GM21367 (cell line): ENCODE data around the gene AOC2.

Source experiments
- ATAC-seq: cut with Tn5 transposase; IDR thresholded peaks from one replicate; pipeline ENCODE4 v1.9.1; 2021; ENCODE audit not compliant: unreplicated experiment

Gene AOC2, protein sequence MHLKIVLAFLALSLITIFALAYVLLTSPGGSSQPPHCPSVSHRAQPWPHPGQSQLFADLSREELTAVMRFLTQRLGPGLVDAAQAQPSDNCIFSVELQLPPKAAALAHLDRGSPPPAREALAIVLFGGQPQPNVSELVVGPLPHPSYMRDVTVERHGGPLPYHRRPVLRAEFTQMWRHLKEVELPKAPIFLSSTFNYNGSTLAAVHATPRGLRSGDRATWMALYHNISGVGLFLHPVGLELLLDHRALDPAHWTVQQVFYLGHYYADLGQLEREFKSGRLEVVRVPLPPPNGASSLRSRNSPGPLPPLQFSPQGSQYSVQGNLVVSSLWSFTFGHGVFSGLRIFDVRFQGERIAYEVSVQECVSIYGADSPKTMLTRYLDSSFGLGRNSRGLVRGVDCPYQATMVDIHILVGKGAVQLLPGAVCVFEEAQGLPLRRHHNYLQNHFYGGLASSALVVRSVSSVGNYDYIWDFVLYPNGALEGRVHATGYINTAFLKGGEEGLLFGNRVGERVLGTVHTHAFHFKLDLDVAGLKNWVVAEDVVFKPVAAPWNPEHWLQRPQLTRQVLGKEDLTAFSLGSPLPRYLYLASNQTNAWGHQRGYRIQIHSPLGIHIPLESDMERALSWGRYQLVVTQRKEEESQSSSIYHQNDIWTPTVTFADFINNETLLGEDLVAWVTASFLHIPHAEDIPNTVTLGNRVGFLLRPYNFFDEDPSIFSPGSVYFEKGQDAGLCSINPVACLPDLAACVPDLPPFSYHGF

GRCh38 chr17:42844271-42844670, at the start of gene AOC2:
Gene AOC2 (plus strand): TSS chr17:42844580. CDS start chr17:42844627, 47 bp downstream.
- ATAC-seq: no peak

GRCh38 chr17:42795061-42795460, 49.3 kb upstream of the AOC2 start:
- no peak for ATAC-seq

GRCh38 chr17:42795465-42795864, 48.9 kb upstream of the AOC2 start:
- no peak for ATAC-seq

DNA sequence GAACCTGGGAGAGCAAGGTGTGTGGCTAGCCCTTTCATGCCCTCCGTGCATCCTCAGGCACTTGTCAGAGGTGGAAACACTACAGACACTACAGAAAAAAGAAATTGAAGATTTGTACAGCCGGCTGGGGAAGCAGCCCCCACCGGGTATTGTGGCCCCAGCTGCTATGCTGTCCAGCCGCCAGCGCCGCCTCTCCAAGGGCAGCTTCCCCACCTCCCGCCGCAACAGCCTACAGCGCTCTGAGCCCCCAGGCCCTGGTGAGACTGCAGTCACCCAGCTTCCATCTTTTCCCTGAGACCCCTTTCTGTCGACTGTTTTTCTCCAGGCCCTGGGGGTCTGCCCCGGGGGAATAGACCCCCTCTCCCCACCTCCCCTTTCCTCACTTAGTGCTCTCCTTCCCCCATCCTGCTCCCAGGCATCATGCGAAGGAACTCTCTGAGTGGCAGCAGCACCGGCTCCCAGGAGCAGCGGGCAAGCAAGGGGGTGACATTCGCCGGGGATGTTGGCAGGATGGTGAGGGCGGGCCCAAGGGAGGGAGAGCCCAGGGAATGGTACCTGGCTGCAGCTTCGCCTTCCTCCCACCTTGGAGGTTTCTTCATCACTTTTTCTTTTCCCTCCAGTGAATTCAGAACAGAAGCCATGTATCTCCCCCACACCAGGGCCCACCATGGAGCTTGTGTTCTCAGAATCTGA, 48.2 kb upstream of the AOC2 start:
- ATAC-seq: no peak

DNA sequence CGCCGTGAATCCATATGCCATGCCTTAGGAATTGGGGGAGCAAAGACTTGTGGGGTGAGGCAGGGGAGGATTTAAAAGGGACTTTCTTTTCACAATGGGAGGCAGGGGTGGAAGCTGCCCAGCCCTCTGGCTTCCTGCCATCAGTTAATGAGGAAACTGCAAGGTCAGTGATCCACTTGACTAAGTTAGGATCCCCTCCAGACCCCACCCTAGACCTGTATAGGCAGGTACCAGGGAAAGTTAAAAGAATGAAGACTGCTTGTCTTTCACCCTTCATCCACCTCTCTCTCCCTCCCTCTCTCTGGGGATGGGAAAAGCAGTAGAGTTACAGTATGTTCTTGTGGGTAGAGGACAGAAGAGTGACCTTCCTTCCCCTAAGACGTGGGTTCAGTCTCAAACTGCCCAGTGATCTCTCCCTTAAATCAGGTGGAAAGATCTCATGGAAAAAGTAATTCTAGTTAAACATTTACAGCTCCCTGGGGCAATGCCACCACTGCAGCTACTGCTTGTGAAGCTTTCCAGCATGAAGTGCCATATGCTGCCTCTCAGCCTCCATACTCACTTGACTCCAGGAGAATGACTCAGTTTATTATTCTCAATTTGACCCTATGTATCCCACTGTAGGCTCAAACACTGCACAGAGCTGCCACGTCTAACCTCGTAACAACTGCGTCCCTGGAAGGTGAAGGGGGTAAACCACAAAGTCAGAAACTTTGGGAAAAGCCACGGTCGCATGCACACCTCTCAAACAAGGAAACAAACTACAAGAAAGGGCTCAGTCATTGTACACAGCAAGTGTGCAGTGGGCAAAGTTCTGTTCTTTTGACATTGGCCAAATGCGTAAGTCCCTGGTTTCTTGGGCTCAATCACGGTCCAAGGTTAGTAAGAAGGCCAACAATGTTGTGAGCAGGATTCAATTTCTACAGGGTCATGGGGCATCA, 47.0 kb upstream of the AOC2 start:
- no peak for ATAC-seq

DNA sequence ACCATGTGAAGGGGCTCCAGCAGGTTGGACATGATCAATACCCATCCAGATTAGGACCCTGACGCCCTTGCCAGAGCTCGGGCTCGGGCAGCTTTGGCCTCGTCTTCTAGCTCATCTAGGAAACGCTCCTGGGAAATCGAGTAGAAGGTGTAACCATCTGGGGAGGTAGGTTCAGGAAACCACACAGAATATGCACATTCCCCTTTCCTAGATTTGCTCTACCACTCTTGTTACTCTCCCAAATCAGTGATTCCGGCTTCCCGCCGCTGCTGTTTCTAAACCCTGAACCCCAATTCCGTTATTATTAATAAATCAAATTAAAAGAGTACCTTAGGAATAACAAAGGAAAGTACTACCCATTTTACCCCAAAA, 46.4 kb upstream of the AOC2 start:
- no peak for ATAC-seq

DNA sequence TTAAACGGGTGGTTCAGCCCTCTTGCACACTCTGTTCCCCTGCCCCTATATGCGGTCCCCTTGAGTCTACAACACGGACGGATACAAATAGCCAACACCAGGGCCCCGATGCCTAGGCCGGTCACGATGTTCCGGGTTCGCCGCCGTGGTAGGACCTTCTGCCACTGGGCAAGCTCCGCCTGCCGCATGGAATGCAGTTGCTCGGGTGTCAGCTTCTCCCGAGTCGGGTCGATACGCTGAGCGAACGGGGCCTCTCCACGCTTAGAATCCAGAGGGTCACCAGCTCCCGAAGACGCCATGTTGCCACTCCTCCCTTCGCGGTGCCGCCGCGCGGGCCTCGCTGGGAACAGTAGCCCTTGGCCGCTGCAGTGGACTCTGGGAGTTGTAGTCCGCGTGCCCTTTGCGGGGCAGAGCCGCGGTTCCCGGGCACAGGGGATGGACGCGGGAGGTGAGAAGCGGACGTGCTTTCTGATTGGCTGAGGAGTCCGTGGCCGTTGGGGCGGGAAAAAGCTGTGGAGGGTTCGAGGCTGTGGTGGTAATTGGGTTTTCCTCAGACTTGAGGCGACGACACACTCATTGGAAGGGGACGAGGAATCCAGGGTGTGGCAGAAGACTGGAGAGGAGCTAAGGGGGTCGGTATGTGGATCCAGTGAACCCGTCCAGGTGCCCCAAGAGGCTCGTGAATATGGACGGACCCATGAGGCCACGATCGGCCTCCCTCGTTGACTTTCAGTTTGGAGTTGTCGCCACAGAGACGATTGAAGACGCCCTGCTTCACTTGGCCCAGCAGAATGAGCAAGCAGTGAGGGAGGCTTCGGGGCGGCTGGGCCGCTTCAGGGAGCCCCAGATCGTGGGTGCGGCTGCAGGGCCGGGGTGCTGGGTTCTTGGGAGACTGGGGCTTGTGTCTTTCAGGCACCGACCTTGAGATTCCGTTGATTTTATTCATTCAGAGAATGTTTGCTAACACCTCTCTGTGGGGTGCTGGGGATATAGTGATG, 45.7 kb upstream of the AOC2 start, which contains the start of the genes CNTD1 and COA3:
TSS of gene CNTD1 (plus strand) at position 479 of the 998 bp plus-strand sequence. CDS start at position 686, 207 bp downstream.
TSS of gene COA3 (minus strand) at position 322 of the 998 bp plus-strand sequence. CDS start at position 299, 23 bp downstream.
- ATAC-seq: no peak

GRCh38 chr17:42803074-42803883, 41.1 kb upstream of the AOC2 start:
- no peak for ATAC-seq

DNA sequence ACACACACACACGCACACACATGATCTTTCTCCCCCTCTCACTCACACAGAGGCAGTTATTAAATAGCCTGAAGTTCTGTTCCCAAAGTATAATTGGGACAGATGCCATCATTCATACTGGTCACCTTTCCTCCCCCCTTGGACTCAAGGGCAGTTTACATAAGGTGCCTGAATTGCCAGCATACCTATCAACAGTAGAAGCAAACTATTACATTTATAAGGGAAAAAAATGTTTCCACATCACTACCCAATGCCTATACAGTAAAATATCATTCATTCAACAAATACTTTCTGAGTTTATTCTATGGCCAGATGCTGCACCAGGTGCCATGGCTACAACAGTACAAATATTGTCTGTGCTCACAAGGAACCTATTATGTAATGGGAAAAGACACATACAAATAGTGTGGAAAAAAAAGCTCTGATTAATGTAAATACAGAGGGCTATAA, 39.4 kb upstream of the AOC2 start:
- no peak for ATAC-seq

GRCh38 chr17:42806249-42806648, 38.1 kb upstream of the AOC2 start:
- no peak for ATAC-seq

DNA sequence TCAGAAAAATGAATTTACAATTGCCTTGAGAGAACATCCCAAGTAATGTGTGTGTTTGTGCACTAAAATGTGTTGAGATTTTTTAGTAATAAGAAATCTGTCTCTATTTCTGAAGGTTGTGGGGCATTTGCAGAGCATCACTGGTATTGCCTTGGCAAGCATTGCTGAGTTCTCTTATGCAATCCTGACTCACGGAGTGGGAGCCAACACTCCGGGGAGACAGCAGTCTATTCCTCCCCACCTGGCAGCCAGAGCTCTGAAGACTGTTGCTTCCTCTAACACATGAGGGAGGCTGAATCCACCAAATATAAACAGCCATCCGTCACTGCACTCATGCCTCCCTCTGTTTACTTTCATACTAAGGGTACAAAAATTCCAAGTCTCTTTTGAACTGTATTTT, 35.1 kb upstream of the AOC2 start:
- no peak for ATAC-seq

- ATAC-seq: no peak
These were observed 29.6 kb upstream of the AOC2 start for GRCh38 chr17:42814633-42815399.

GRCh38 chr17:42817866-42818265, 26.5 kb upstream of the AOC2 start:
- no peak for ATAC-seq

DNA sequence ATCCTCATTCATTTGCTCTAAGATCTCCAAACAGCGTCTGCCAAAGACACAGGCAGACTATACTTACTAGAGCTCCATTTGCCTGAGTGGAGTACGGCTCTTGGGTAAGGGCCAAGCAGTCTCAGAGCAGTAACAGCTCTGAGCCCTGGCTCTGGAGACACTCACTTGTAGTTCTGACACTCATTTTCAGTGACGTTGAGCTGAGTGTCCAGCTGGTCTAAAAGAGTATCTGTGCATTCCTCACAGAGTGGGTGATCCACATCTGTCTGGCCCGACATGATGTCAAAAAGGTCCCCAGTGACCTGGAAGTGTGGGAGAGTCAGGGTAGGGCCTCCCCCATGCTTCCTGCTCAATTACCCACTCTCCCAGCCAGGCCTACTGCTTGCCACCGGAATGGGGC, 26.0 kb upstream of the AOC2 start:
- ATAC-seq: no peak

- ATAC-seq: no peak
These were observed 24.3 kb upstream of the AOC2 start for GRCh38 chr17:42819939-42820535.

DNA sequence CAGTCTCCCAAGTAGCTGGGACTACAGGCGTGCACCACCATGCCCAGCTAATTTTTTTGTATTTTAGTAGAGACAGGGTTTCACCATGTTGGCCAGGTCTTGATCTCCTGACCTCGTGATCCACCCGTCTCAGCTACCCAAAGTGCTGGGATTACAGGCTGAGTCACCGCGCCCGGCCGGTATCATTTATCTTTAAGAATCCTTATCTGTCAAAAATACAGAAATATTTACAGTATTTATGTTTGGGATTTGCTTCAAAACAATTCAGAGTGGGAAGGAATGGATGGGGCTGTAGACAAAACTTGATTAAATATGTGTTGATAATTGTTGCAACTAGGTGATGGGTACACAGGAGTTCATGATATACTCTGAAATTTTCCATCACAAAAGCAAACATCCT, 23.2 kb upstream of the AOC2 start:
- no peak for ATAC-seq

- ATAC-seq: no peak
These were observed 16.9 kb upstream of the AOC2 start for GRCh38 chr17:42827472-42827871.
